ENCODE results near the gene SERINC2.

DNA sequence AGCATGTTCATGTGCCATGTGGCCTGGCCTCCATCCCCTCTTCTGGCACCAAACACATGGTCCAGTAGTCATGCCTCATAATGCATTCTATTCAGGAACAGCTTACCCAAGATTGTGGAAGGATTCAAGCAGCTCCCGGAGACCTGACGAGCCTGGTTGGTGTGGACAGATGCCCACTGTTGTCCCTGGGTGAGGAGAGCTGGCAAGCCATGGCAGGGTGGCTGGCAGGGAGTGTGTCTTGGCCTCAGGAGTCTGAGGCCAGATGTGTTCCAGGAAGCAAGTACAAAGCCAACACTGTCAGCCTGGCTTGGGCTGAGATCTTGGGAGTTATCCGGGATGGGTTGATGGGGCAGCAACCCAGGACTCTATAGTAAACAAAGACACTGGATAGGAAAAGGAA lies 32.8 kb upstream of the SERINC2 start:
- TF ChIP-seq, protein P1, sequence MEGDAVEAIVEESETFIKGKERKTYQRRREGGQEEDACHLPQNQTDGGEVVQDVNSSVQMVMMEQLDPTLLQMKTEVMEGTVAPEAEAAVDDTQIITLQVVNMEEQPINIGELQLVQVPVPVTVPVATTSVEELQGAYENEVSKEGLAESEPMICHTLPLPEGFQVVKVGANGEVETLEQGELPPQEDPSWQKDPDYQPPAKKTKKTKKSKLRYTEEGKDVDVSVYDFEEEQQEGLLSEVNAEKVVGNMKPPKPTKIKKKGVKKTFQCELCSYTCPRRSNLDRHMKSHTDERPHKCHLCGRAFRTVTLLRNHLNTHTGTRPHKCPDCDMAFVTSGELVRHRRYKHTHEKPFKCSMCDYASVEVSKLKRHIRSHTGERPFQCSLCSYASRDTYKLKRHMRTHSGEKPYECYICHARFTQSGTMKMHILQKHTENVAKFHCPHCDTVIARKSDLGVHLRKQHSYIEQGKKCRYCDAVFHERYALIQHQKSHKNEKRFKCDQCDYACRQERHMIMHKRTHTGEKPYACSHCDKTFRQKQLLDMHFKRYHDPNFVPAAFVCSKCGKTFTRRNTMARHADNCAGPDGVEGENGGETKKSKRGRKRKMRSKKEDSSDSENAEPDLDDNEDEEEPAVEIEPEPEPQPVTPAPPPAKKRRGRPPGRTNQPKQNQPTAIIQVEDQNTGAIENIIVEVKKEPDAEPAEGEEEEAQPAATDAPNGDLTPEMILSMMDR (IDR thresholded peaks at IDR 0.05) = no peak
- TF ChIP-seq POLR2A (IDR thresholded peaks at IDR 0.05) = no peak
- no peak for TF ChIP-seq POLR2AphosphoS5 (IDR thresholded peaks at IDR 0.05)
- TF ChIP-seq EP300 (IDR thresholded peaks at IDR 0.05; ENCODE audit: low read depth) = no peak

Measured in transverse colon (tissue), 4 donors.